Nephron (organoid): Measurements from ENCODE around the gene DLGAP4.
A peak's percentile ranks its signal among the peaks of the same experiment; 100 is the strongest.

ENCODE experiments used
- H3K27ac Mint-ChIP-seq, 3 experiments: 2 replicates each; pipeline ENCODE4 v1.8.0; 2020; ENCODE audit warnings: mixed read lengths in 3 of 3, mild to moderate bottlenecking in 2 of 3, moderate library complexity in 1 of 3
- H3K27me3 Mint-ChIP-seq: 2 replicates; pipeline ENCODE4 v1.8.0; 2021; ENCODE audit warnings: low read depth, mild to moderate bottlenecking, moderate library complexity, mixed read lengths
- H3K36me3 Mint-ChIP-seq: 2 replicates; pipeline ENCODE4 v1.8.0; 2020; ENCODE audit warnings: low read depth, mixed read lengths
- H3K4me1 Mint-ChIP-seq: 2 replicates; pipeline ENCODE4 v1.8.0; 2020; ENCODE audit warnings: mixed read lengths
- H3K4me3 Mint-ChIP-seq, 3 experiments: 2 replicates each; pipeline ENCODE4 v1.8.0; 2020; ENCODE audit warnings: mild to moderate bottlenecking in 3 of 3, mixed read lengths in 3 of 3, moderate library complexity in 2 of 3
- H3K9me3 Mint-ChIP-seq: 2 replicates; pipeline ENCODE4 v1.8.0; 2020; ENCODE audit warnings: mixed read lengths
- CTCF ChIP-seq, 3 experiments: fragments of 200-600 bp; sonication (generic); IDR thresholded peaks; one replicate each; pipeline ENCODE4 v1.5.0; 2021; ENCODE audit warnings: antibody characterized with exemption in 3 of 3; ENCODE audit not compliant: unreplicated experiment in 3 of 3

DLGAP4 gene

GRCh38 chr20:36274181-36274841 lies 31.8 kb upstream of the DLGAP4 start:
- Mint-ChIP-seq H3K4me1 (peaks cover 11% of the 10 kb centered on the region), H3K27me3 (peaks cover 15% of the 10 kb centered on the region), H3K9me3 (no peaks in the 10 kb centered on the region), H3K27ac (no peak overlapping the region), H3K4me3 (peak overlapping the region in 1 of 3 experiments; percentile 23), H3K36me3 (no peaks in the 10 kb centered on the region)
- no peak for TF ChIP-seq CTCF (IDR thresholded peaks at IDR 0.05; ENCODE audit: unreplicated experiment in 3 of 3)

DNA sequence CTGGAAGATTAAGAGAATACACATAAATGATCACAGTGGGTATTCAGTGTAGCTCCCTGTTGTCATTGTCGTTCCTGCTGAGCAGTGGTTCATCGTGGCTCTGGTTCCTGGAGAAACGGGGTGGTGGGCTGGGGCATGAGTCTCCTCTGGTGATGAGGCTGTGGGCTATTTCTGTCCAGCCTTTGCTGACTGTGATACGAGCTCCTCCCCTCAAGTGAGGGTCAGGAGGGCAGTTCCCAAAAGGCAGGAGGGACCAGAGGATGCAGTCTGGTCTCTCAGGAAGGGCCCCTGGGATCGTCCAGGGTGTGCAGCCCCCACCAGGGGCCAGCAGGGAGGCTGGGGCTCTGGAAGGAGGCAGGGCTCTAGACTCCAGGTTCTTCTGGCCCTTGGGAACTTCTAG lies 31.1 kb upstream of the DLGAP4 start:
- Mint-ChIP-seq H3K4me3 (no peak overlapping the region), H3K9me3 (no peaks in the 10 kb centered on the region), H3K4me1 (peaks cover 11% of the 10 kb centered on the region), H3K27me3 (peaks cover 16% of the 10 kb centered on the region), H3K27ac (no peak overlapping the region), H3K36me3 (no peaks in the 10 kb centered on the region)
- TF ChIP-seq CTCF (IDR thresholded peaks at IDR 0.05; ENCODE audit: unreplicated experiment in 3 of 3) = no peak

DNA sequence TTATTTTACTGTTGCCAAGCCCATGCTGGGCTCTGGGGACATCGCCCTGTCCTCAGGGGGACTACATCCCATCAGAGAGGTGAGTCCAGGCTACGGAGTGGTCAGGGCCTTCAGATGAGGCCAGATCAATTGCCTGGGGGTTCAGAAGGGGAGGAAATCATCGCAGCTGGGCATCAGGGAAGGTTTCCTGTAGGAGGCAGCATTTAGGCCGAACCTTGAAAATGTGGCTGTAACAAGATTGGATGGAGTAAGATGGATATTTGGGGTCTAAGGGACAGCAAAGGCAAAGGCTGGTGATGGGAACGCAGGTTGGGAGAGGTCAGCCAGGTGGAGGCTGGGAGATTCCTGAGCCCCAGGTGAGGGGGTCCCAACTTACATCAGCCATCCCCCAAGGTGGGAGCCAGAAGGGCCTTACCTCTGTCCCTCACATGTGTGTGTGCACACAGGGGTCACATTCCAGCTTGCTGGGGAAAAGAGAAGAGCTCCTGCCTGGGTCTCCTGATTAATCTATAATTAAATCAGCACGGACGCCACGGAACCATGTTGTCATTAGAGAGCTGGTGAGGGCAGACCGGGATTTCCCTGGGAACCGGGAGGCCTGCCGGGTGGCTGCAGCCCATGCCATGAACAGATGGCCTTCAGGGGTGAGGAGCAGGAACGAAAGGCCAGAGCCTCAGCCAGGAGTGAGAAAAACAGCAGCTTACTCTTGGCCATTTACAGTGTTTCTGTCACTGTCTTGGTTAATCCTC lies 30.5 kb upstream of the DLGAP4 start:
- no peaks in the 10 kb centered on the region for H3K36me3 Mint-ChIP-seq
- peaks cover 11% of the 10 kb centered on the region for H3K4me1 Mint-ChIP-seq
- peaks cover 22% of the 10 kb centered on the region for H3K27me3 Mint-ChIP-seq
- no peaks in the 10 kb centered on the region for H3K9me3 Mint-ChIP-seq
- H3K4me3 Mint-ChIP-seq = no peak overlapping the region
- no peak for TF ChIP-seq CTCF (IDR thresholded peaks at IDR 0.05; ENCODE audit: unreplicated experiment in 3 of 3)
- H3K27ac Mint-ChIP-seq = no peak overlapping the region

- peaks cover 32% of the 10 kb centered on the region for H3K27me3 Mint-ChIP-seq
- TF ChIP-seq CTCF (IDR thresholded peaks at IDR 0.05; ENCODE audit: unreplicated experiment in 3 of 3) = no peak
- peaks cover 11% of the 10 kb centered on the region for H3K4me1 Mint-ChIP-seq
- H3K4me3 Mint-ChIP-seq = no peak overlapping the region
- H3K36me3 Mint-ChIP-seq = no peaks in the 10 kb centered on the region
- H3K27ac Mint-ChIP-seq = no peak overlapping the region
- H3K9me3 Mint-ChIP-seq = no peaks in the 10 kb centered on the region
These were observed 28.6 kb upstream of the DLGAP4 start for GRCh38 chr20:36277546-36277945.

GRCh38 chr20:36279362-36279761 lies 26.8 kb upstream of the DLGAP4 start:
- Mint-ChIP-seq H3K4me3 (no peak overlapping the region), H3K36me3 (no peaks in the 10 kb centered on the region), H3K27me3 (peaks cover 39% of the 10 kb centered on the region), H3K27ac (no peak overlapping the region), H3K9me3 (peaks cover 2% of the 10 kb centered on the region), H3K4me1 (peaks cover 6% of the 10 kb centered on the region)
- TF ChIP-seq CTCF (IDR thresholded peaks at IDR 0.05; ENCODE audit: unreplicated experiment in 3 of 3) = no peak

DNA sequence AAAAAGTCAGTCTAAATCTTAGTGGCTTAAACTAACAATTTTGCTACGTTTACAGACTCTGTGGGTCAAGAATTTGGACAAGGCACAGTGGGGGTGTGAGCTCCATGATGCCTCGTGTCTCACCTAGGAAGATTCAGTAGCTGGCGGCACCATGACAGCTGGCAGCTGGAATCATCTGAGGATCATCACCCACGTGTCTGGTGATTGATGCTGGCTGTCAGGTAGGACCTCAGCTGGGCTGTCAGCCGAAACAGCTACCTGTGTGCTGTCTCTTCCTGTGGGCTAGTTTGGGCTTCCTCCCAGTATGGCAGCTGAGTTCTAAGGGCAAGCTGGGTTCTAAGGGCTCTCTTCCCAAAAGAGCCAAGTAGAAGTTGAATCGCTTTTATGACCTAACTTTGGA lies 26.4 kb upstream of the DLGAP4 start:
- no peaks in the 10 kb centered on the region for H3K36me3 Mint-ChIP-seq

More for the DNA sequence above, 26.4 kb upstream of the DLGAP4 start:
- H3K4me3 Mint-ChIP-seq = no peak overlapping the region
- H3K4me1 Mint-ChIP-seq = peaks cover 2% of the 10 kb centered on the region
- H3K27me3 Mint-ChIP-seq = peaks cover 36% of the 10 kb centered on the region
- peaks cover 2% of the 10 kb centered on the region for H3K9me3 Mint-ChIP-seq
- TF ChIP-seq CTCF (IDR thresholded peaks at IDR 0.05; ENCODE audit: unreplicated experiment in 3 of 3) = no peak
- no peak overlapping the region for H3K27ac Mint-ChIP-seq
